ENCODE data around the gene NUDT1.
"Not testable (repeated sequence)": the region's sequence is repeated elsewhere in the genome, so short reads cannot be mapped to it uniquely, and the experiment has no call there.

NUDT1 gene

GRCh38 chr7:2249744-2250323, 7.8 kb downstream of the NUDT1 start:
- no peak for DNase-seq (ENCODE audit: low read depth)

GRCh38 chr7:2251381-2251780, 9.4 kb downstream of the NUDT1 start:
- DNase-seq (ENCODE audit: low read depth) = no peak

GRCh38 chr7:2251841-2252771, 10.1 kb downstream of the NUDT1 start:
- no peak for DNase-seq (ENCODE audit: low read depth)

- no peak for DNase-seq (ENCODE audit: low read depth)
Measured at GRCh38 chr7:2253021-2253420, 11.0 kb downstream of the NUDT1 start.

- no peak for DNase-seq (ENCODE audit: low read depth)
Measured at GRCh38 chr7:2253525-2254244, 11.7 kb downstream of the NUDT1 start.

- DNase-seq (ENCODE audit: low read depth) = no peak
Measured at GRCh38 chr7:2254429-2255144, 12.6 kb downstream of the NUDT1 start.

- no peak for DNase-seq (ENCODE audit: low read depth)
Measured at GRCh38 chr7:2255145-2256139, 13.4 kb downstream of the NUDT1 start.

- DNase-seq (ENCODE audit: low read depth) = no peak
Measured at GRCh38 chr7:2256306-2257045, 14.4 kb downstream of the NUDT1 start.

- DNase-seq (ENCODE audit: low read depth) = no peak
Measured at GRCh38 chr7:2257046-2257551, 15.1 kb downstream of the NUDT1 start.

GRCh38 chr7:2257651-2258050, 15.6 kb downstream of the NUDT1 start:
- DNase-seq (ENCODE audit: low read depth) = no peak

- DNase-seq (ENCODE audit: low read depth) = no peak
Measured at GRCh38 chr7:2258661-2259365, 16.8 kb downstream of the NUDT1 start.

- no peak for DNase-seq (ENCODE audit: low read depth)
Measured at GRCh38 chr7:2259480-2259879, 17.5 kb downstream of the NUDT1 start.

- no peak for DNase-seq (ENCODE audit: low read depth)
Measured at GRCh38 chr7:2260820-2261219, 18.8 kb downstream of the NUDT1 start.

- DNase-seq (ENCODE audit: low read depth) = no peak
Measured at GRCh38 chr7:2261611-2262010, 19.6 kb downstream of the NUDT1 start.

GRCh38 chr7:2263176-2263575, 21.1 kb downstream of the NUDT1 start:
- no peak for DNase-seq (ENCODE audit: low read depth)

- DNase-seq (ENCODE audit: low read depth) = no peak
Measured at GRCh38 chr7:2264158-2264557, 22.1 kb downstream of the NUDT1 start.

- no peak for DNase-seq (ENCODE audit: low read depth)
Measured at GRCh38 chr7:2266911-2267310, 24.9 kb downstream of the NUDT1 start.

- not testable (repeated sequence) for DNase-seq (ENCODE audit: low read depth)
Measured at GRCh38 chr7:2269089-2269990, 27.3 kb downstream of the NUDT1 start.
